Caco-2 (cell line): ENCODE measurements around the gene DNAJC17. TPM values are rescaled to one million over a fixed set of nuclear protein-coding genes. Genes with fewer than 3 reads are reported as not detected.

Experiments used
- BruUV-seq: library from RNA; stranded (reverse); fragments of 400-500 nt; replicated peaks from 2 replicates; lab custom pipeline; 2021; lab: Mats Ljungman, UMichigan
- CTCF ChIA-PET: fragments of 300-600 bp; sonication (Branson Sonifier 250); formaldehyde crosslinking; loops from one replicate; lab custom pipeline; 2022; ENCODE audit warnings: antibody characterized with exemption; lab: Charles Lee
- POLR2A ChIA-PET: fragments of 300-600 bp; sonication (Branson Sonifier 250); formaldehyde crosslinking; loops from one replicate; lab custom pipeline; 2022; ENCODE audit warnings: antibody characterized with exemption; lab: Charles Lee
- DNase-seq, 2 experiments: peaks; one replicate each; pipeline versions ENCODE4 v3.0.0 to v3.0.0-alpha.2; 2020 to 2022
- H3K27me3 ChIP-seq: replicated peaks from 2 replicates; pipeline ENCODE4 v1.6.0; 2011; ENCODE audit warnings: low read length; ENCODE audit not compliant: control insufficient read depth, insufficient read depth
- H3K36me3 ChIP-seq: 2 replicates; pipeline ENCODE4 v1.5.1; 2011; ENCODE audit warnings: low read length; ENCODE audit not compliant: control insufficient read depth, insufficient read depth
- H3K4me1 ChIP-seq: fragments of 250-450 bp; sonication (Bioruptor Pico); 2 replicates; pipeline ENCODE4 v1.5.1; 2020; ENCODE audit warnings: mild to moderate bottlenecking
- H3K4me3 ChIP-seq: 2 replicates; pipeline ENCODE4 v1.5.1; 2011; ENCODE audit warnings: low read depth, mild to moderate bottlenecking, control low read depth, low read length
- H3K9me3 ChIP-seq: fragments of 250-450 bp; sonication (Bioruptor Pico); 2 replicates; pipeline ENCODE4 v1.5.1; 2020; ENCODE audit warnings: mild to moderate bottlenecking, moderate library complexity
- H3K27ac Mint-ChIP-seq: one replicate; pipeline ENCODE4 v1.8.0; 2022; ENCODE audit warnings: mixed read lengths; ENCODE audit not compliant: unreplicated experiment
- H3K27me3 Mint-ChIP-seq: one replicate; pipeline ENCODE4 v1.8.0; 2022; ENCODE audit warnings: mixed read lengths; ENCODE audit not compliant: insufficient read depth, unreplicated experiment
- H3K36me3 Mint-ChIP-seq: one replicate; pipeline ENCODE4 v1.8.0; 2022; ENCODE audit warnings: mild to moderate bottlenecking, mixed read lengths; ENCODE audit not compliant: insufficient read depth, unreplicated experiment
- H3K4me1 Mint-ChIP-seq: one replicate; pipeline ENCODE4 v1.8.0; 2022; ENCODE audit warnings: low read depth, mixed read lengths; ENCODE audit not compliant: unreplicated experiment
- H3K4me3 Mint-ChIP-seq: one replicate; pipeline ENCODE4 v1.8.0; 2022; ENCODE audit warnings: mild to moderate bottlenecking, moderate library complexity, mixed read lengths; ENCODE audit not compliant: unreplicated experiment
- H3K9me3 Mint-ChIP-seq: one replicate; pipeline ENCODE4 v1.8.0; 2022; ENCODE audit warnings: mixed read lengths; ENCODE audit not compliant: unreplicated experiment
- intact Hi-C: fragments of 100-400 bp; cut with micrococcal nuclease; formaldehyde crosslinking; loops from one replicate; pipeline ENCODE4 v1.10.0; 2022; ENCODE audit not compliant: unreplicated experiment
- total RNA-seq: library from RNA; stranded (reverse); gene quantifications from 2 replicates; pipeline ENCODE4 v1.2.3, GENCODE V29; 2022
- TF ChIP-seq, protein P1 (sequence below), 2 experiments: fragments of 200-600 bp in 1 of 2; IDR thresholded peaks; 1 replicate in 1 of 2; 2 replicates in 1 of 2; pipeline versions ENCODE4 v1.5.1 to v1.8.0; 2011 to 2022; ENCODE audit warnings: antibody characterized with exemption in 1 of 2, control low read depth in 1 of 2, inconsistent platforms in 1 of 2, low read depth in 1 of 2, low read length in 1 of 2, mild to moderate bottlenecking in 1 of 2, moderate library complexity in 1 of 2; ENCODE audit not compliant: insufficient read depth in 1 of 2, severe bottlenecking in 1 of 2, unreplicated experiment in 1 of 2

The DNAJC17 gene
- total RNA-seq, 1 experiment from 2014 or later = 30.1 TPM

DNA sequence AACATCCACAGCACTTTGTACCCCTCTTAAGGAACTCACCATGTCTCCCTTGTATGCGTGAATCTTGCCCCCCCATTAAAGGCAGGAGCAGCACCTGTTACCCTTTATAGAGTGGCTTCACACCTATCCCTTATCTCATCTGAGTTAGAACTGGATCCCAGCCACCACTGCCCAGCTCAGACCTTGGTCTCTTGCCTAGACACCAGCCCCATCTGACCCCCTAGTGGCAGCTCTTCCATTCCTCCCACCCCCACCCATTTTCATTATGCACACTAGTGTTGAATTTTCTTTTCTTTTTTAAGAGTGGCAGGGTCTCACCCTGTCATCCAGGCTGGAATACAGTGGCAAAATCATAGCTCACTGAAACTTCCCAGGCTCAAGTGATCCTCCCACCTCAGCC lies 3.6 kb downstream of the DNAJC17 start:
- Mint-ChIP-seq H3K27ac (no peak overlapping the region), H3K27me3 (no peaks in the 10 kb centered on the region), H3K36me3 (peaks cover 16% of the 10 kb centered on the region), H3K4me1 (no peaks in the 10 kb centered on the region), H3K9me3 (no peaks in the 10 kb centered on the region), H3K4me3 (no peak overlapping the region)
- H3K36me3 ChIP-seq = no peaks in the 10 kb centered on the region
- TF ChIP-seq, protein P1, sequence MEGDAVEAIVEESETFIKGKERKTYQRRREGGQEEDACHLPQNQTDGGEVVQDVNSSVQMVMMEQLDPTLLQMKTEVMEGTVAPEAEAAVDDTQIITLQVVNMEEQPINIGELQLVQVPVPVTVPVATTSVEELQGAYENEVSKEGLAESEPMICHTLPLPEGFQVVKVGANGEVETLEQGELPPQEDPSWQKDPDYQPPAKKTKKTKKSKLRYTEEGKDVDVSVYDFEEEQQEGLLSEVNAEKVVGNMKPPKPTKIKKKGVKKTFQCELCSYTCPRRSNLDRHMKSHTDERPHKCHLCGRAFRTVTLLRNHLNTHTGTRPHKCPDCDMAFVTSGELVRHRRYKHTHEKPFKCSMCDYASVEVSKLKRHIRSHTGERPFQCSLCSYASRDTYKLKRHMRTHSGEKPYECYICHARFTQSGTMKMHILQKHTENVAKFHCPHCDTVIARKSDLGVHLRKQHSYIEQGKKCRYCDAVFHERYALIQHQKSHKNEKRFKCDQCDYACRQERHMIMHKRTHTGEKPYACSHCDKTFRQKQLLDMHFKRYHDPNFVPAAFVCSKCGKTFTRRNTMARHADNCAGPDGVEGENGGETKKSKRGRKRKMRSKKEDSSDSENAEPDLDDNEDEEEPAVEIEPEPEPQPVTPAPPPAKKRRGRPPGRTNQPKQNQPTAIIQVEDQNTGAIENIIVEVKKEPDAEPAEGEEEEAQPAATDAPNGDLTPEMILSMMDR (IDR thresholded peaks at IDR 0.05; ENCODE audit: insufficient read depth in 1 of 2, low read depth in 1 of 2, low read length in 1 of 2, severe bottlenecking in 1 of 2, unreplicated experiment in 1 of 2) = no peak
- BruUV-seq = no TSS peak
- CTCF ChIA-PET = interaction anchor here (0.7 to 1.2 kb wide), 2 partner anchors 8 to 18 kb away, joined by 3 to 4 read pairs; no protein-coding TSS in a partner anchor
- no peak overlapping the region for H3K4me3 ChIP-seq
- peaks cover 6% of the 10 kb centered on the region; the same call in 1 of the 2 replicates for H3K4me1 ChIP-seq
- no peaks in the 10 kb centered on the region for H3K9me3 ChIP-seq
- POLR2A ChIA-PET = no interaction called here
- H3K27me3 ChIP-seq = no peaks in the 10 kb centered on the region
- no peak for DNase-seq
- intact Hi-C loops = no loop called here

DNA sequence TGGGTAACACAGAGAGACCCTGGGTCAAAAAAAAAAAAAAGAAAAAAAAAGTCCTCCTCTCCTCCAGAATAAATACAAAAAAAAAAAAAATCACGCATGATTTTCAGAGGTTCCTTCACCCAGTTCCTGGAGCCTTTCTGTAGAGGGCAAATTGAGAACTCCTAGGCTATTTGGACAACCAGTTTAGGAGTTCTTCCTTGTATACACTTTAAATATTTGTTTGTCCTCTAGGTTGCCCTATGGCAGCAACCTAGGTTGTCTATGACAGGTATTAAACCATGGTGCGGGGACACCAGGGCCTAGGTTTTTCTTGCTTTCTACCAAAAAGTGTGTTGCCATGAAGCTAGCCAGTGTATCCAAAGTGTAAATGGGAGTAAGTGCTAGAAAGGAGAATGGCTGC lies 4.2 kb downstream of the DNAJC17 start:
- no peaks in the 10 kb centered on the region for H3K9me3 ChIP-seq
- H3K27me3 Mint-ChIP-seq = no peaks in the 10 kb centered on the region
- H3K27me3 ChIP-seq = no peaks in the 10 kb centered on the region
- H3K36me3 ChIP-seq = no peaks in the 10 kb centered on the region
- BruUV-seq = no TSS peak
- TF ChIP-seq, protein P1 (IDR thresholded peaks at IDR 0.05; ENCODE audit: insufficient read depth in 1 of 2, low read depth in 1 of 2, low read length in 1 of 2, severe bottlenecking in 1 of 2, unreplicated experiment in 1 of 2) = no peak
- no peak overlapping the region for H3K4me3 Mint-ChIP-seq
- no peak for DNase-seq
- POLR2A ChIA-PET = no interaction called here
- CTCF ChIA-PET = interaction anchor here (1.2 kb wide), 1 partner anchor 17 kb away, joined by 4 read pairs; no protein-coding TSS in a partner anchor
- no peak overlapping the region for H3K4me3 ChIP-seq
- H3K27ac Mint-ChIP-seq = no peak overlapping the region
- intact Hi-C loops = no loop called here
- peaks cover 16% of the 10 kb centered on the region for H3K36me3 Mint-ChIP-seq
- peaks cover 5% of the 10 kb centered on the region for H3K4me1 Mint-ChIP-seq
- H3K9me3 Mint-ChIP-seq = no peaks in the 10 kb centered on the region
- H3K4me1 ChIP-seq = peaks cover 8% of the 10 kb centered on the region

GRCh38 chr15:40799523-40799922 lies 7.8 kb downstream of the DNAJC17 start:
- ChIA-PET POLR2A (interaction anchor here (1.2 kb wide), 1 partner anchor 95 kb away, joined by 3 read pairs; the partner anchor contains the start of gene VPS18), CTCF (interaction anchor here (0.6 kb wide), 2 partner anchors 48 to 419 kb away, joined by 3 to 8 read pairs; no protein-coding TSS in a partner anchor)
- TF ChIP-seq, protein P1 (IDR thresholded peaks at IDR 0.05; ENCODE audit: insufficient read depth in 1 of 2, low read depth in 1 of 2, low read length in 1 of 2, severe bottlenecking in 1 of 2, unreplicated experiment in 1 of 2) = no peak
- no peak for DNase-seq
- no TSS peak for BruUV-seq
- H3K36me3 ChIP-seq = no peaks in the 10 kb centered on the region
- no peak overlapping the region for H3K4me3 ChIP-seq
- intact Hi-C loops = no loop called here
- Mint-ChIP-seq H3K9me3 (no peaks in the 10 kb centered on the region), H3K27me3 (no peaks in the 10 kb centered on the region), H3K4me3 (no peak overlapping the region), H3K27ac (no peak overlapping the region), H3K36me3 (peaks cover 9% of the 10 kb centered on the region), H3K4me1 (peaks cover 18% of the 10 kb centered on the region)
- H3K27me3 ChIP-seq = no peaks in the 10 kb centered on the region
- H3K9me3 ChIP-seq = no peaks in the 10 kb centered on the region
- peaks cover 16% of the 10 kb centered on the region for H3K4me1 ChIP-seq
